Ovary (tissue), 3 donors: Measurements from ENCODE around the gene GNA12.

Experiments used
- CTCF ChIP-seq, 3 donors: fragments of 450-650 bp in 2 of 3; fragments of 200-600 bp in 1 of 3; IDR thresholded peaks; one replicate each; pipeline versions ENCODE4 v1.5.1 to v1.8.0; 2016 to 2022; ENCODE audit warnings: antibody characterized with exemption in 3 of 3, mild to moderate bottlenecking in 1 of 3
- POLR2A ChIP-seq: fragments of 450-650 bp; IDR thresholded peaks from one replicate; pipeline ENCODE4 v1.6.1; 2017; ENCODE audit warnings: antibody characterized with exemption, mild to moderate bottlenecking, moderate library complexity
- donor health status: DM: no; HTN: no; CAD: no.

GRCh38 chr7:2855386-2855785, 11.3 kb upstream of the GNA12 start:
- TF ChIP-seq POLR2A (no peak), CTCF (IDR thresholded peaks at IDR 0.05) (no peak)
